Stomach smooth muscle (tissue), 2 donors: ENCODE data around the gene PGBD5.

Experiments
- H3K27ac ChIP-seq: one replicate; pipeline ENCODE4 v1.7.0; 2013; ENCODE audit warnings: mild to moderate bottlenecking, low read length, inconsistent platforms
- H3K27me3 ChIP-seq, 2 donors: one replicate each; pipeline ENCODE4 v1.7.0; 2013; ENCODE audit warnings: low read length in 2 of 2; ENCODE audit not compliant: insufficient read depth in 2 of 2, control insufficient read depth in 1 of 2
- H3K36me3 ChIP-seq, 2 donors: one replicate each; pipeline ENCODE4 v1.7.0; 2013; ENCODE audit warnings: low read length in 2 of 2; ENCODE audit not compliant: control insufficient read depth in 2 of 2, insufficient read depth in 2 of 2
- H3K4me1 ChIP-seq: one replicate; pipeline ENCODE4 v1.7.0; 2013; ENCODE audit warnings: low read length; ENCODE audit not compliant: control insufficient read depth, insufficient read depth
- H3K4me3 ChIP-seq, 2 donors: one replicate each; pipeline ENCODE4 v1.7.0; 2013; ENCODE audit warnings: low read length in 2 of 2
- H3K9ac ChIP-seq, 2 donors: one replicate each; pipeline ENCODE4 v1.7.0; 2013; ENCODE audit warnings: low read length in 2 of 2, mild to moderate bottlenecking in 1 of 2
- H3K9me3 ChIP-seq, 2 donors: one replicate each; pipeline ENCODE4 v1.7.0; 2013; ENCODE audit warnings: low read length in 2 of 2; ENCODE audit not compliant: control insufficient read depth in 2 of 2
- donor health status: healthy.
- donor health status: Pancreatic carcinoma.

PGBD5 gene

DNA sequence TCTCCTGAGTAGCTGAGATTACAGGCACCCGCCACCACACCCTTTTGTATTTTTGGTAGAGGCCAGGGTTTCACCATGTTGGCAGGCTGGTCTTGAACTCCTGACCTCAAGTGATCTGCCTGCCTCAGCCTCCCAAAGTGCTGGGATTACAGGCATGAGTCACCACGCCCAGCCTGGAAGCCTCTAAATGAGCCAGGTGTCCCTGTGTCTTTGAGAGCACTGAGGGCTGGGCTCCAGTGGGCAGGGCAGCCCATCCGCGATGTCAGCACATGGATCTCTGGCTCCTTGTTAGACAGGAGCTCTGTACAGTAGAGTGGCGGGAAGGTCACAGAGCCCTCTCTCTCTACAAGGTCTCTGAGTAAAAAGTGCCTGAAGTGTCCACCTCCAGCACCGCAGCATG lies 124.3 kb downstream of the PGBD5 start:
- Histone ChIP-seq H3K27me3 (no peaks in the 10 kb centered on the region), H3K36me3 (no peaks in the 10 kb centered on the region), H3K27ac (no peak overlapping the region), H3K9me3 (no peaks in the 10 kb centered on the region), H3K4me3 (no peak overlapping the region), H3K4me1 (peaks cover under 1% of the 10 kb centered on the region), H3K9ac (no peak overlapping the region)

- Histone ChIP-seq H3K27ac (no peak overlapping the region), H3K36me3 (no peaks in the 10 kb centered on the region), H3K27me3 (no peaks in the 10 kb centered on the region), H3K9me3 (no peaks in the 10 kb centered on the region), H3K9ac (no peak overlapping the region), H3K4me1 (no peaks in the 10 kb centered on the region), H3K4me3 (no peak overlapping the region)
Observed at GRCh38 chr1:230301322-230301721, 124.8 kb downstream of the PGBD5 start.

DNA sequence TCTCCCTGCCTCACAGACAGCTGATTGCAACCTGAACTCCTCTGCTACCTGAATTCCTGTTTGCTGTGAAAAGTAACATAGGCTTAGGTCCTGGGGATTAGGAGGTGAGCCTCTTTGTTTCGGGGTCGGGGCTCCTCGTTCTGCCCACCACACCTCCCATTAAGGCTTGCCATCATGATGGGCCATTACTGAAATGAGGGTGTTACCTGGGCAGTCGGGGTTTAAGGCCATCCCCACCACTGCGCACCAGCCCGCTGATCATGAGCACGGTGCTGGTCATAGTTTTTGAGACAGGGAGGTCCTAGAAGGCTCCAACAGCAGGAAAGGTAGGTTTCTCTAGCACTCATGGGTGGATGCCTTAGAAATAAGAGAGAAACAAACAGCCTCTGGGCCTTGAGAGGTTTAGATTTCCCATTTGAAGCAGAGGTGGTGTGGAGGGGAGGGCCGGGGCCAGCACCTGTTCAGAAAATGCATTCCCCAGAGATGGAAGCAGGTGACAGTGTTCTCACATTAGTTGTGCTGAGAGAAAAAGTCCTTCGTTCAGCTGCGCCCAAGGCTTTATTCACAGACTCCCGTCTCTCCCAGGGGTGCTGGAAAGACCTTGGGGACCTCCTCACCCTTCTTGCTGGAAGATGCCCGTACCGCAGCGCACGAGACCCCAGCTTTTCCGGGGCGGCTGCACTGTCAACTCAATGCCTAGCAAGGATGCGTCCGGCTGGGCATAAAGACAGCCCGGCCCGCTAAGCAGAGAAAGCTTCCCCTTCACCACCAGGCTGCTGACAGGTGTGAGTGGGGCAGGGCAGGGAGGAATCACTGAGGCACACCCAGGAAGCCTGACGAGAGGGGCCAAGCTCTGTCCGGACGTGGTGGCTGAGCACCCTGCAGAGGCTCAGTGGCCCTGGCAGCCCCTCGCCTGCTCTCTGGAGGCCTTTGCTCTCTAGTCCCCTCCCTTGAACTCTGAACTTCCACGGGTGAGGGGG lies 125.5 kb downstream of the PGBD5 start:
- Histone ChIP-seq H3K9ac (no peak overlapping the region), H3K9me3 (no peaks in the 10 kb centered on the region), H3K36me3 (no peaks in the 10 kb centered on the region), H3K4me1 (no peaks in the 10 kb centered on the region), H3K27ac (no peak overlapping the region), H3K27me3 (no peaks in the 10 kb centered on the region), H3K4me3 (no peak overlapping the region)

DNA sequence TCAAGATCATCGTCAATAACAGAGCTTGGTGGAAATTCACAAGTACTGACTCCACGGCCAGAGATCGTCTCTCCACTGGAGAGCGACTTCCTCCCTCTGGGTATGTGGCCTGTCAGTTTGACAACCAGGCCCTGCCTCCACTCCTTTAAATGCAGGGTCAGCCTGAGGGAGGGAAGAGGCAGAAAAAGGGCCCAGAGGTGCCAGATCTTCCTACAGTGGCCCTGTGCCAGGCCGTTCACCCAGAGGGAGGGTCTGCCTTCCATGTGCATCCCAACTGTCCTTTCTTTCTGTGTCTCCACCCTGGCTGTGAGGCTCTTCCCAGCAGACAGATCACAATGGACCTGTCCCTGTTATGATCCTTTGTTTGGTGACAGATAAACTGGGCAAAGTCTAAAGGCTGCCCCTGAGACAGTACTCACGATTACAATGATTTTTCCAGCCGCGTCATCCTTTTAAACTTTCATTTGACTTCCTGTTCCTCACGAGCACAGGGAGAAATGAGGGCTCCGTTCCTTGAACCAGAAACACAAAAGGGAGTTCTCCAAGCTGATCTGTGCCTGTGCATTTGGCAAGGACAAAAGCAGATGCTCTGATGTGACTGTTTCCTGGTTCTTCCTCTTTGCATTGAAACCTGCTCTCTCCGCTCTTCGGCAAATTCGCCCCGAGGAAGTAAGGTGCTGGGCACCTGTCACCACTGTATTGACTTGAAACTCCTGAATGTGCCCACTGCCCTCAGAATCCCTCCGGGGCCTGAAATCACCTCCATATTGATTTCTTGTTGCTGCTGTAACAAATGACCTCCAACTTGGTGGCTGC lies 126.7 kb downstream of the PGBD5 start:
- no peaks in the 10 kb centered on the region for H3K27me3 ChIP-seq
- no peak overlapping the region for H3K9ac ChIP-seq
- no peaks in the 10 kb centered on the region for H3K9me3 ChIP-seq
- H3K4me1 ChIP-seq = no peaks in the 10 kb centered on the region
- no peak overlapping the region for H3K27ac ChIP-seq
- H3K36me3 ChIP-seq = no peaks in the 10 kb centered on the region
- H3K4me3 ChIP-seq = no peak overlapping the region

DNA sequence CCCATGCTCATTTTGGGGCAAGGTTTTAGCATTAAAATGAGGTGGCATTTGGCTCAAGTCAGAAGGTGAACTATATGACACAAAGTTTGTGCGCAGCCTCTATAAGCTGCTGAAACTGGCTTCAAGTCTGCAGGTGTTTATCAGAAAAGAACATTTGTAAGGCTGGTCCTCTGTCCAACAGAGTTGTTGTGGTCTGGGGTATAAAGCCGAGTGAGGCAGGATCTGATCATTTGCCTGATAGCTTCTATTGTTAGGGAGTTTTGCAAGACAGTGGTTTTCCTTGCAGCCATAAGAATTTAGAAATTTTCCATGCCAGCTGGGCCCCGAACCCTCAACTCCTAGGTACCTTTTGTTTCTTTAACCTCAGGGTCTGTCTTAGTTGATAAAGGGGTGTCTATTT lies 130.8 kb downstream of the PGBD5 start:
- no peaks in the 10 kb centered on the region for H3K9me3 ChIP-seq
- no peaks in the 10 kb centered on the region for H3K36me3 ChIP-seq

GRCh38 chr1:230293390-230293700 lies 132.8 kb downstream of the PGBD5 start:
- Histone ChIP-seq H3K27ac (no peak overlapping the region), H3K9ac (no peak overlapping the region), H3K27me3 (peaks cover 7 to 20% of the 10 kb centered on the region in 2 donors), H3K4me1 (no peaks in the 10 kb centered on the region), H3K9me3 (no peaks in the 10 kb centered on the region), H3K4me3 (no peak overlapping the region), H3K36me3 (no peaks in the 10 kb centered on the region)

More for the DNA sequence above, 130.8 kb downstream of the PGBD5 start:
- Histone ChIP-seq H3K4me1 (no peaks in the 10 kb centered on the region), H3K27me3 (peaks cover 5 to 13% of the 10 kb centered on the region in 2 donors), H3K9ac (no peak overlapping the region), H3K27ac (no peak overlapping the region), H3K4me3 (no peak overlapping the region)

DNA sequence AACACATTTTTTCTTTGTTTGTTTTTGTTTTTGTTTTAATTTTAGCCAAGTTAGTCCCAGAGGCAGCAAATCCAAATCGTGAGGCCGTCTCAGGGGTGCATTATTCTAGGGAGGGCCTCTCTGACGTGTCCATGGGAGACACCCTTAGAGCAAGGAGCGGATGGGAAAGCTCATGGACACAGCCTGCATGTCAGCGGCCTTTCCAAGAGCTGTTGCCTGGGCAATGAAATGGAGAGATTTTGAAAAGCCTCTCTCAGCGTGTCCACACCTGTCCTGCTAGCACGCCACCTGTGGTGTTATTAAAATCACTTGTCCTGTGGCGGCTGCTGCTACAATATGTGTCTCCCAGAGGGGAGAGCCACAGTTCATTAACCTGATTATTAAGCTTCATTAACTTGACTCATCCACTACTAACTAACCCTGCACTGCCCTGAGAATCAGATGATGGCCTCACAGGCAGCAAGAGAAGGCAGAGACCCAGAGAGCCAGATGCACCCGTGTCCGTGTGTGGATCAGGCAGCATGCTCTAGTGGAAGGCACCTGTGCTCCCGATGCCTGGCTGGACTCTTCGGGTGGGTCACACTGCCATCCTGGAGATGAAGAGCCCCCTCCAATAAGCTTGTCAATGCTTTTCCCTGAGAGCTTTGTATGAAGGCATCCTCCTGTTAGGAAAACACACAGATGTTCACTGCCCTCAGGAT lies 133.3 kb downstream of the PGBD5 start:
- Histone ChIP-seq H3K4me3 (no peak overlapping the region), H3K36me3 (no peaks in the 10 kb centered on the region), H3K27me3 (peaks cover 7 to 20% of the 10 kb centered on the region in 2 donors), H3K27ac (no peak overlapping the region), H3K4me1 (no peaks in the 10 kb centered on the region), H3K9ac (no peak overlapping the region), H3K9me3 (no peaks in the 10 kb centered on the region)

DNA sequence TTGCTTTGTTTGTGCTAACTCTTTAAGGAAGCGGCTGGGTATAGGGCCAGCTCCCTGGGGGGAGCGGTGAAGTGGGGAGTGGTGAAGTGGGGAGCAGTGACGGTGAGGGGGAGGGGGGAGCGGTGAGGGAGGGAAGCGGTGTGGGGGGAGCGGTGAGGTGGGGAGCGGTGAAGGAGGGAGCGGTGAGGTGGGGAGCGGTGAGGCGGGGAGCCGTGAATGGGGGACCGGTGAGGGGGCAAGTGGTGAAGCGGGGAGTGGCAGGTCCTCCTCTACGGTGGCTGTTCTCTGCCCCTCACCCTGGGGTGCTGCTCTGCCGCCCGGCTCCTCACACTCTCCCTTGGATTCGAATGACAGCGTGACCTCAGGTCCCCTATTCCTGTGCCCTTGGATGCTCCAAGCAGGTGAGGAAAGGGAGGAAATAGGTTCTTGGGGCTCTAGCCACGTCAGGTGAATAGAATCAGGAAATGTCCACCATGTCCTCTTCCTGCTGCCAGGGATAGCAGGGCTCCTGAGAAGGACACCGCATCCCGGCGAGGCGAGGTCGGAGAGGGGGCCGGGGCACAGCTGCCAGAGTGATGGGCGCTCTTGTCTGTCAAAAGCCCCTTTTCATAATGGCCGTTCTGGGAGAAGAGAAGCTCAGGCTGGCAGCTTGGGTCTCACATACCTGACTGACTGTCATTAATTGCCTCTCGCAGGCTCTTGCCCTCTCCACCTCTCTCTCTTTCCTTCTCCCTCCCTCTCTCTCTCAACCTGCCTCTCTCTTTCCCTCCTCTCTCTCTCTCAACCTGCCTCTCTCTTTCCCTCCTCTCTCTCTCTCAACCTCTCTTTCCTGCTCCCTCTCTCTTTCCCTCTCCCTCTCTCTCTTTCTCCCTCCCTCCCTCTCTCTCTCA lies 134.2 kb downstream of the PGBD5 start:
- no peaks in the 10 kb centered on the region for H3K36me3 ChIP-seq
- H3K4me3 ChIP-seq = no peak overlapping the region
- peaks cover 7 to 20% of the 10 kb centered on the region in 2 donors for H3K27me3 ChIP-seq
- no peaks in the 10 kb centered on the region for H3K9me3 ChIP-seq
- H3K27ac ChIP-seq = no peak overlapping the region
- no peaks in the 10 kb centered on the region for H3K4me1 ChIP-seq
- H3K9ac ChIP-seq = no peak overlapping the region

DNA sequence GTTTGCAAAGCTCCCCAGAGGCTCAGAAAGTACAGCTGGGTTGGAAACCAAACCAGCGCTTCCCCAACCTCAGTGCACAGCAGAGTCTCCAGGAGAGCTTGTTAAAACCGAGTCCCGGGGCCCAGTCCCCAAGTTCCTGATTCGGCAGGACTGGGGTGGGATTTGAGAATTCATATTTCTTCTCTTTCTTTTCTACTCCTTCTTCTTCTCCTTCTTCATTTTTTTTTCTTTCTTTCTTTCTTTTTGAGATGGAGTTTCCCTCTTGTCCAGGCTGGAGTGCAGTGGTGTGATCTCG lies 136.8 kb downstream of the PGBD5 start:
- H3K27ac ChIP-seq = no peak overlapping the region
- no peaks in the 10 kb centered on the region for H3K4me1 ChIP-seq
- H3K4me3 ChIP-seq = no peak overlapping the region
- no peaks in the 10 kb centered on the region for H3K9me3 ChIP-seq
- H3K36me3 ChIP-seq = no peaks in the 10 kb centered on the region
- peaks cover 7 to 20% of the 10 kb centered on the region in 2 donors for H3K27me3 ChIP-seq
- H3K9ac ChIP-seq = no peak overlapping the region
